Epithelial cell of esophagus (primary cell): ENCODE data around the gene FOCAD.

Experiments used
- DNase-seq: peaks from one replicate; pipeline ENCODE4 v3.0.0; 2010; ENCODE audit warnings: low read depth
- H3K4me3 ChIP-seq: 2 replicates; pipeline ENCODE4 v1.5.1; 2011; ENCODE audit warnings: mild to moderate bottlenecking, low read length, control low read depth
- CTCF ChIP-seq: IDR thresholded peaks from 2 replicates; pipeline ENCODE4 v1.5.1; 2011; ENCODE audit warnings: low read depth, mild to moderate bottlenecking, low read length, control low read depth, inconsistent platforms; ENCODE audit not compliant: insufficient read depth; ENCODE audit errors: missing control alignments

Gene FOCAD

GRCh38 chr9:20921362-20921761 lies 237.3 kb downstream of the FOCAD start:
- no peak for TF ChIP-seq CTCF
- H3K4me3 ChIP-seq, result no peak overlapping the region
- peak; percentile 91 for DNase-seq

GRCh38 chr9:20925256-20926045 lies 241.4 kb downstream of the FOCAD start:
- H3K4me3 ChIP-seq, result no peak overlapping the region
- no peak for DNase-seq
- no peak for TF ChIP-seq CTCF

DNA sequence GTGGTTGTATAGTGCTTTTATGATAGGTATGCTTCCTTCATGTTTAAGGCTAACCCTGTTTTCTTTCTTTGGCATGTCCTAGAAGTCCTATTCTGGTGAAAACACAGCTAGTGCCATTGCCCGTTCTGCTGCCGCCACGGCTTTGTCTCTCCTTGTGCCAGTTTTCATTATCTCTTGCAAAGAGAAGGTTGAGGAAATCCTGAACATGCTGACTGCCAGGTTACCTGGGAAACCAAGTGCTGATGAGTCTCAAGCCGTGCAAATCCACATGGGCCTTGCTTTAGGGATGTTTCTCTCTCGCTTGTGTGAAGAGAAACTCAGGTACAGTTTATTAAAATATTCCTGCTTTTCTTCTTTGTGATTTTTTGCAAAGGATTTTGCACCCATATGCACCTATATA lies 245.2 kb downstream of the FOCAD start:
- DNase-seq, result no peak
- no peak for TF ChIP-seq CTCF
- H3K4me3 ChIP-seq, result no peak overlapping the region

DNA sequence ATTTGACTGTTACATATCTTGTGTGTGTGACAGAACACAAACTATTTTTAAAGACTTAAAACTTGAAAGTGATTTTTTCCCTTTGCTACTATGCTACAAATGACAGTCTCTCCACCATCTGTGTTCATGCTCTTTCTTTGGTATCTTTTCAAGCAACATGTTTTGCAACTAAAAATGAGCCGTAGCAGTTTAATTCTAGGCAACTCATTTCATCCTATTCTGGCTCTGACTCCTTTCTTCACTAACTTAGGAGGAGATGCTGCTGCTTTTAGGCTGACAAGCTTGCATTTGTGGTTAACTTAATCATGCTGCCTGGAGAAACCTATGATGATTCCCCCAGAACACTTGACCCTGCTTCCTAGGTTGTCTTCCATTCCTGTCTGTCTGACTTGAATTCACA lies 246.8 kb downstream of the FOCAD start:
- H3K4me3 ChIP-seq, result no peak overlapping the region
- no peak for TF ChIP-seq CTCF
- DNase-seq, result no peak

GRCh38 chr9:20940447-20941173 lies 256.6 kb downstream of the FOCAD start:
- DNase-seq, result no peak
- no peak overlapping the region for H3K4me3 ChIP-seq
- no peak for TF ChIP-seq CTCF

DNA sequence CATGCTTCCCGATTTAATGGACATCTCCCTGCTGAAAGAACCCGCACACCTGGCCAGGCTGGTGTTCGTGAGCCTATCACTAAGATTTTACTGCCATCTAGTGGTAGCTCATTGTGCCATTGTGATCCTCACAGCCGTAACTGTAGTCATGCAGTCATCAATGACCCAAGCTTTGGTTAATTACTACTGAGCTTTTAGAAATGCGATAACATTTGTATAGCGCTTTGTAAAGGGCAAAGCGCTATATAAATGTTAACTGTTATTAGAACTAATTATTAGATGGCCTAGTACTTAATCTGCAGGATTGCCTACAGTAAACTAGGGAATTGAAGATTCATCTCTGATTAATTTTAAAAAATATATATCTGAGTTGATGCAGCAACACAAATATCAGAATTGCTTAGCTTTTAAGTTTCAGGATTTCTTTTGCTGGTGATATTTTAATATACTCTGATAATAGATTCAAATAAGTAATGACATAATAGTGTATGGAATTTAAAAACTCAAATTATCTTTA lies 257.2 kb downstream of the FOCAD start:
- no peak overlapping the region for H3K4me3 ChIP-seq
- TF ChIP-seq CTCF, result peak; percentile 86
- peak; percentile 83 for DNase-seq

DNA sequence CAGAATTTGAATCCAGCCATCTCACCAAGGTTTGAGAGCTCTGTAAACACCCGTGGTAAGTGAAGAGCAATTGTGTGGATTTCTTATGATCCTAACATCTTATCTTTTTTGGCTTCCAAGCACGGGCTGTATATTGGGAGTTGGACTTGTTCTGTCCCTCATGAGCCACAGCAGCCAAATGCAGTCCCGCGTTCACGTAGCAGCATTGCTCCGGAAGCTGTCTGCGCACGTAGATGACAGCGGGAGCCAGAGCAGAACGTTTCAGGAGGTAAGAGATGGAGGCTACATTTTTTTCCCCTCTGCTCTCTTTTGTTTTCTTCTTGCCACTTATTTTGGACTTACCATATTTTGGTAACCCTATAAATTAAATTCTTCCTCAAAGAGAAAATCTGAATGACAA lies 260.4 kb downstream of the FOCAD start:
- TF ChIP-seq CTCF, result no peak
- no peak overlapping the region for H3K4me3 ChIP-seq
- no peak for DNase-seq
